ENCODE measurements around the gene NHLH1.

Gene NHLH1

DNA sequence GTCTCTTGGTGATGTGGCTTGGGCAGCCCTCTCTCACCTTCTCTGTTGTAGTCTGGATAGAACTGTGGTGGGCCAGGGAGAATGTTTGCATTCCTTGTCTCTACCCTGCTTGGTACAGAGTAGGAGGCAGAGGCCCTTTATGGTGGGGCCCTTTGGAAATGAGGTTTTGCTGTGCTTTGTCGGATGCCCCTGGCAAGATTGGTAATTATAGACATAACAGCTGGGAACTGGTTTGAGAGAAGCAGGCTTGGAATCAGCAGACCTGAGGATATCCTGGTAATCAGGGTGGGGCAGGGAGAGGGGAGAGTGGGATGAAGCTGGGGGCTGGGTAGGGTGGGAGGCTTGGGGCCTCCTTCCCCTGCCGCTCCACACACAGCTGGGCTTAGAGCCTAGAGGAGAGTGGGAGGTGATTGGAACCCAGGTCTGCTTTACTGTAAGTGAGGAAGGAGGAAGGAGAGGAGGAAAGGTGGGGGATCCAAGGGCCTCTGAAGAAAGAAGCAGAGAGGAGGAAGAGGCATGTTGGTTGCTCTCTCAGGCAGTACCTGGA, 38.5 kb downstream of the NHLH1 start:
- Histone ChIP-seq H3K27ac (ENCODE audit: low read depth, low read length, poor library complexity, severe bottlenecking) (no peak overlapping the region), H3K9ac (ENCODE audit: low read length) (no peak overlapping the region), H3K4me1 (ENCODE audit: insufficient read depth, low read length, severe bottlenecking) (peaks cover 11% of the 10 kb centered on the region), H4K20me1 (ENCODE audit: insufficient read depth, low read length) (no peaks in the 10 kb centered on the region), H3K36me3 (ENCODE audit: insufficient read depth, low read length) (no peaks in the 10 kb centered on the region), H3K27me3 (ENCODE audit: insufficient read depth, low read length) (0 out of 2 replicates have a peak, but pooled peaks cover 10% of the 10 kb centered on the region), H3K9me2 (ENCODE audit: low read depth, low read length) (no peaks in the 10 kb centered on the region), H3K4me2 (ENCODE audit: low read length) (no peak overlapping the region), H3K79me2 (ENCODE audit: insufficient read depth, low read length) (no peaks in the 10 kb centered on the region), H3K4me3 (ENCODE audit: low read depth, low read length, poor library complexity, severe bottlenecking) (no peak overlapping the region), H3K9me3 (ENCODE audit: low read length) (no peaks in the 10 kb centered on the region), H2AFZ (ENCODE audit: low read length) (no peak overlapping the region), H3F3A (ENCODE audit: insufficient read depth, low read length) (no peaks in the 10 kb centered on the region)
- TF ChIP-seq, protein P1, sequence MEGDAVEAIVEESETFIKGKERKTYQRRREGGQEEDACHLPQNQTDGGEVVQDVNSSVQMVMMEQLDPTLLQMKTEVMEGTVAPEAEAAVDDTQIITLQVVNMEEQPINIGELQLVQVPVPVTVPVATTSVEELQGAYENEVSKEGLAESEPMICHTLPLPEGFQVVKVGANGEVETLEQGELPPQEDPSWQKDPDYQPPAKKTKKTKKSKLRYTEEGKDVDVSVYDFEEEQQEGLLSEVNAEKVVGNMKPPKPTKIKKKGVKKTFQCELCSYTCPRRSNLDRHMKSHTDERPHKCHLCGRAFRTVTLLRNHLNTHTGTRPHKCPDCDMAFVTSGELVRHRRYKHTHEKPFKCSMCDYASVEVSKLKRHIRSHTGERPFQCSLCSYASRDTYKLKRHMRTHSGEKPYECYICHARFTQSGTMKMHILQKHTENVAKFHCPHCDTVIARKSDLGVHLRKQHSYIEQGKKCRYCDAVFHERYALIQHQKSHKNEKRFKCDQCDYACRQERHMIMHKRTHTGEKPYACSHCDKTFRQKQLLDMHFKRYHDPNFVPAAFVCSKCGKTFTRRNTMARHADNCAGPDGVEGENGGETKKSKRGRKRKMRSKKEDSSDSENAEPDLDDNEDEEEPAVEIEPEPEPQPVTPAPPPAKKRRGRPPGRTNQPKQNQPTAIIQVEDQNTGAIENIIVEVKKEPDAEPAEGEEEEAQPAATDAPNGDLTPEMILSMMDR (IDR thresholded peaks at IDR 0.05; ENCODE audit: low read length) = no peak
- TF ChIP-seq EZH2 (IDR thresholded peaks at IDR 0.05; ENCODE audit: borderline replicate concordance, low read length) = no peak

DNA sequence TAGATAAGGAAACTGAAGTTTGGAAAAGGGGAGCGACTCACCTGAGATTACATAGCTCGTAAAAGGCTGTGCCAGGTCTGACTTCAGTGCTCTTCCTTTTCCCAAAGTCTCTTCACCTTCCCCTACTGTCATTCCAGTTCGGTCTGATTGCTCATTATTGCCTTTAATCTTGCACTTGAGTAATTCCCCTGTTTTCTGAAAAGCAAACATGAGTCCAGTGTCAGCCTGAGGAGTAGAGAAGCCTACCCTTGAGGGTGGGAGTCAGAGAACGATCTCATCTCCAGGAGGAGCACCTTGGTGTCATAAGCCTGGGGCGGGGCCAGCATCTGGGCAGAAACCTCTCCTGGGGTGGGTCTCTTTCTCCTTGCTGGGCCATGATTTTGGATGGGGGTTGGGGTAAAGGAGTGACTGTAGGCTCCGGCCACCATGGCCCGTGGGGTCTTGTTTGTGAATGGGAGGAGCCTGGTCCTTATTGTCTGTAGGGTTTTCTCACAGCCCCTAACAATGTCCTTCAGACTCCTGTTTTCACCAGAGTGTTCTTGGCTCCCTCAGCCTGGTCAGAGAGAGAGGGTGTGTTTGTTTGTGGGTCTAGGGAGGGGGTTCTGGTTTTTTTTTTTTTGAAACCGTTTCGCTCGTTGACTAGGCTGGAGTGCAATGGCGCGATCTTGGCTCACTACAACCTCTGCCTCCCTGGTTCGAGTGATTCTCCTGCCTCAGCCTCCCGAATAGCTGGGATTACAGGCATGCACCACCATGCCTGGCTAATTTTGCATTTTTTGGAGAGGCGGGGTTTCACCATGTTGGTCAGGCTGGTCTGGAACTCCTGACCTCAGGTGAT, 39.5 kb downstream of the NHLH1 start:
- peaks cover 2% of the 10 kb centered on the region for H3K4me1 ChIP-seq (ENCODE audit: insufficient read depth, low read length, severe bottlenecking)
- H3K4me3 ChIP-seq (ENCODE audit: low read depth, low read length, poor library complexity, severe bottlenecking) = no peak overlapping the region
- 0 out of 2 replicates have a peak, but pooled peaks cover 5% of the 10 kb centered on the region for H3K27me3 ChIP-seq (ENCODE audit: insufficient read depth, low read length)
- H3K79me2 ChIP-seq (ENCODE audit: insufficient read depth, low read length) = no peaks in the 10 kb centered on the region
- no peaks in the 10 kb centered on the region for H3K9me2 ChIP-seq (ENCODE audit: low read depth, low read length)
- no peak overlapping the region for H3K9ac ChIP-seq (ENCODE audit: low read length)
- H3K9me3 ChIP-seq (ENCODE audit: low read length) = no peaks in the 10 kb centered on the region
- H3K36me3 ChIP-seq (ENCODE audit: insufficient read depth, low read length) = no peaks in the 10 kb centered on the region
- H2AFZ ChIP-seq (ENCODE audit: low read length) = no peak overlapping the region
- no peak overlapping the region for H3K4me2 ChIP-seq (ENCODE audit: low read length)
- TF ChIP-seq, protein P1 (IDR thresholded peaks at IDR 0.05; ENCODE audit: low read length) = no peak
- TF ChIP-seq EZH2 (IDR thresholded peaks at IDR 0.05; ENCODE audit: borderline replicate concordance, low read length) = no peak
- no peaks in the 10 kb centered on the region for H3F3A ChIP-seq (ENCODE audit: insufficient read depth, low read length)
- H3K27ac ChIP-seq (ENCODE audit: low read depth, low read length, poor library complexity, severe bottlenecking) = no peak overlapping the region
- H4K20me1 ChIP-seq (ENCODE audit: insufficient read depth, low read length) = no peaks in the 10 kb centered on the region

DNA sequence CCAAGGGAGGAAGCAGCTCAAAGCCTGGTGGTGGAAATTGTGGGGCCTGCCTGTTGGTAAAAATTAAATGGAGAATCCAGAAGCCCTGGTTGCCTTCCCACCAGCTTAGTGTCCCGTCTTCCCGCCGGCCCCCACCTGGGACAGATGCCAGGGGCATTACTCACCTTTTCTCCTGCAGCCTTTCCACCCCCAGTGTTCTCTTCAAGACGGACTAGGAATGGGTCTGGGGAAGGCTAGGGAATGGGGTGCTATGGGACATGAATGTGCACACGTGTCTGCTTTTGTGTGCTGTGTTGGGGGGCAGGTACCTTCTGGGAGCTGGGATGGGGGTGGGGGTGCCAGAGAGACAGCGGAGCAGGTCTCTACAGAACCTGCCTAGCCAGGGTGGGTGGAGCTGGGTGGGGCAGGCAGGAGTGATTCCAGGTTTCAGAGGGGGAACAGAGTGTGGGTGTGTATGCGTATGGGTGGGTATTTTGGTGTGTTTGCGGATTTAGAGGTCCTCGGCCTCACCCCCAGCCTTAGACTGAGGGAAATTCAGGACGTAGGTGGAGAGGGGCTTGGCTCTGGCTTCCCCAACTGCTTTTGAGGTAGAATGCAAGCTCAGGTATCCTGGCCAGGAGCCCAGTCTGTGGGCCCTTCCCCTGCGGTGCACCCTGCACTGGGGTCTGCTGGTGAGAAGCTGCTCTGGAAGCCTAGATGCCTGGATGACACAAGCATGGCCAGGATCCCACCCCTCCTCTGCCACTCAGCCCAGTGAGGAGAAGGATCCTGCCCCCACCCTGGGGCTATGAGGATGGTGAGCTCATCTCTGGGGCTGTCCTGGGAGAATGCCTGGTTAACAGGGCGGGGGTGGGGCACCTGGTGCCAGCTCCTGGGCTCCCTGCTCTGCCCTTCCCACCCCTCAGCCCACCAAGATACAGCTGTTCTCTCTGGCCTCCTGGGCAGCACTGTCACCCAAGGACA, 41.2 kb downstream of the NHLH1 start:
- no peak overlapping the region for H3K9ac ChIP-seq (ENCODE audit: low read length)
- no peaks in the 10 kb centered on the region for H3K9me3 ChIP-seq (ENCODE audit: low read length)
- H2AFZ ChIP-seq (ENCODE audit: low read length) = no peak overlapping the region
- no peak overlapping the region for H3K4me3 ChIP-seq (ENCODE audit: low read depth, low read length, poor library complexity, severe bottlenecking)
- 0 out of 2 replicates have a peak, but pooled peaks cover 4% of the 10 kb centered on the region for H3K27me3 ChIP-seq (ENCODE audit: insufficient read depth, low read length)
- no peaks in the 10 kb centered on the region for H3K36me3 ChIP-seq (ENCODE audit: insufficient read depth, low read length)
- H3K4me2 ChIP-seq (ENCODE audit: low read length) = no peak overlapping the region
- H3K79me2 ChIP-seq (ENCODE audit: insufficient read depth, low read length) = no peaks in the 10 kb centered on the region
- no peaks in the 10 kb centered on the region for H3F3A ChIP-seq (ENCODE audit: insufficient read depth, low read length)
- H3K27ac ChIP-seq (ENCODE audit: low read depth, low read length, poor library complexity, severe bottlenecking) = no peak overlapping the region
- H3K4me1 ChIP-seq (ENCODE audit: insufficient read depth, low read length, severe bottlenecking) = no peaks in the 10 kb centered on the region
- H3K9me2 ChIP-seq (ENCODE audit: low read depth, low read length) = no peaks in the 10 kb centered on the region
- TF ChIP-seq, protein P1 (IDR thresholded peaks at IDR 0.05; ENCODE audit: low read length) = no peak
- no peak for TF ChIP-seq EZH2 (IDR thresholded peaks at IDR 0.05; ENCODE audit: borderline replicate concordance, low read length)
- no peaks in the 10 kb centered on the region for H4K20me1 ChIP-seq (ENCODE audit: insufficient read depth, low read length)

Measured in OCI-LY1 (cell line).